Measurements from ENCODE around the gene FTH1. TPM values are rescaled to one million over a fixed set of nuclear protein-coding genes. Genes with fewer than 3 reads are reported as not detected.

FTH1 gene
- total RNA-seq, 4 donors from 2014 or later: 3,399 to 5,471 (median 4,336) TPM

GRCh38 chr11:61983419-61983818, 16.0 kb upstream of the FTH1 start:
- no peaks in the 10 kb centered on the region for H3K9me3 ChIP-seq
- no peaks in the 10 kb centered on the region for H3K36me3 ChIP-seq
- H3K27ac ChIP-seq: no peak overlapping the region
- TF ChIP-seq, protein P1, sequence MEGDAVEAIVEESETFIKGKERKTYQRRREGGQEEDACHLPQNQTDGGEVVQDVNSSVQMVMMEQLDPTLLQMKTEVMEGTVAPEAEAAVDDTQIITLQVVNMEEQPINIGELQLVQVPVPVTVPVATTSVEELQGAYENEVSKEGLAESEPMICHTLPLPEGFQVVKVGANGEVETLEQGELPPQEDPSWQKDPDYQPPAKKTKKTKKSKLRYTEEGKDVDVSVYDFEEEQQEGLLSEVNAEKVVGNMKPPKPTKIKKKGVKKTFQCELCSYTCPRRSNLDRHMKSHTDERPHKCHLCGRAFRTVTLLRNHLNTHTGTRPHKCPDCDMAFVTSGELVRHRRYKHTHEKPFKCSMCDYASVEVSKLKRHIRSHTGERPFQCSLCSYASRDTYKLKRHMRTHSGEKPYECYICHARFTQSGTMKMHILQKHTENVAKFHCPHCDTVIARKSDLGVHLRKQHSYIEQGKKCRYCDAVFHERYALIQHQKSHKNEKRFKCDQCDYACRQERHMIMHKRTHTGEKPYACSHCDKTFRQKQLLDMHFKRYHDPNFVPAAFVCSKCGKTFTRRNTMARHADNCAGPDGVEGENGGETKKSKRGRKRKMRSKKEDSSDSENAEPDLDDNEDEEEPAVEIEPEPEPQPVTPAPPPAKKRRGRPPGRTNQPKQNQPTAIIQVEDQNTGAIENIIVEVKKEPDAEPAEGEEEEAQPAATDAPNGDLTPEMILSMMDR (IDR thresholded peaks at IDR 0.05): no peak
- no peak for TF ChIP-seq POLR2A (IDR thresholded peaks at IDR 0.05)
- DNase-seq: no peak
- H3K4me3 ChIP-seq: no peak overlapping the region
- H3K4me1 ChIP-seq: peaks cover 0 to 7% (median 0%) of the 10 kb centered on the region in 4 donors
- H3K27me3 ChIP-seq: no peaks in the 10 kb centered on the region

DNA sequence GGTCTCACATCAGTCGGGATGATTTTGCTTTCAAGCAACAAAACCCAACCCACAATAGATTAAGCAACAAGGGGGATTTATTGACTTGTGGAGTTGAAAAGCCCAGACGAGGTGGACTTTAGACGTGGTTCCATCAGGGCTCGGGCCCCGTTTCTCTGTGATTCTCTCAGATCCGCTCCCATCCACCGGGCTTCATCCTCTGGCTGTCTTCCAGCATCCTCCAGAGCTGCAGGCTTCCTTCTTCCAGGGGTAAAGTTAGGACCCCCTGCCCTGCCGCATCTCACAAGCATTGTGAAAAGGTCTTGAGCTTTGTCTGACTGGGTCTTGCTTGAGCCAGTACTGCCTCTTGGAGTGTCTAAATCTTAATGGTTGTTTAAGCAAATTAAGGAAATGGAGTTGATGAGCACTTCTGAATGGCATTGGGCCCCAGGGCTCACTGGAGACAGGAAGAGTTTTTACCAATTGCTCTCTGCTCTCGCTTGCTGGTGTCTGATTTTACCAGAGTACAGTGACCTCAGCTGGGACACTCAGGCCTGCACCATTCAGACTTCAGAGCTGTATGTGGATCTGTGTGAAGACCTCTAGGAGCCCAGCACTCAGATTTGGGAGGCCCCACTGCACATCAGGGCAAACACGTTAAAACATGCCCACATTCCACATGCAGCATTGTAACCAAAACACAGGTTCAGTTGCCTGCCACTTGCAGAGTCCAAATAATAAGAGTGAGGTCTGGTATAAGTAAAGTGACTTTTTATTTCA, 13.5 kb upstream of the FTH1 start:
- DNase-seq: peak in 2 of 3 donors; percentile 51 to 63
- no peaks in the 10 kb centered on the region for H3K27me3 ChIP-seq
- H3K4me3 ChIP-seq: no peak overlapping the region
- no peaks in the 10 kb centered on the region for H3K9me3 ChIP-seq
- H3K27ac ChIP-seq: peak overlapping the region in 1 of 4 donors; percentile 59
- TF ChIP-seq, protein P1 (IDR thresholded peaks at IDR 0.05): no peak
- no peak for TF ChIP-seq POLR2A (IDR thresholded peaks at IDR 0.05)
- no peaks in the 10 kb centered on the region for H3K36me3 ChIP-seq
- peaks cover 0 to 16% (median 0%) of the 10 kb centered on the region in 4 donors for H3K4me1 ChIP-seq

DNA sequence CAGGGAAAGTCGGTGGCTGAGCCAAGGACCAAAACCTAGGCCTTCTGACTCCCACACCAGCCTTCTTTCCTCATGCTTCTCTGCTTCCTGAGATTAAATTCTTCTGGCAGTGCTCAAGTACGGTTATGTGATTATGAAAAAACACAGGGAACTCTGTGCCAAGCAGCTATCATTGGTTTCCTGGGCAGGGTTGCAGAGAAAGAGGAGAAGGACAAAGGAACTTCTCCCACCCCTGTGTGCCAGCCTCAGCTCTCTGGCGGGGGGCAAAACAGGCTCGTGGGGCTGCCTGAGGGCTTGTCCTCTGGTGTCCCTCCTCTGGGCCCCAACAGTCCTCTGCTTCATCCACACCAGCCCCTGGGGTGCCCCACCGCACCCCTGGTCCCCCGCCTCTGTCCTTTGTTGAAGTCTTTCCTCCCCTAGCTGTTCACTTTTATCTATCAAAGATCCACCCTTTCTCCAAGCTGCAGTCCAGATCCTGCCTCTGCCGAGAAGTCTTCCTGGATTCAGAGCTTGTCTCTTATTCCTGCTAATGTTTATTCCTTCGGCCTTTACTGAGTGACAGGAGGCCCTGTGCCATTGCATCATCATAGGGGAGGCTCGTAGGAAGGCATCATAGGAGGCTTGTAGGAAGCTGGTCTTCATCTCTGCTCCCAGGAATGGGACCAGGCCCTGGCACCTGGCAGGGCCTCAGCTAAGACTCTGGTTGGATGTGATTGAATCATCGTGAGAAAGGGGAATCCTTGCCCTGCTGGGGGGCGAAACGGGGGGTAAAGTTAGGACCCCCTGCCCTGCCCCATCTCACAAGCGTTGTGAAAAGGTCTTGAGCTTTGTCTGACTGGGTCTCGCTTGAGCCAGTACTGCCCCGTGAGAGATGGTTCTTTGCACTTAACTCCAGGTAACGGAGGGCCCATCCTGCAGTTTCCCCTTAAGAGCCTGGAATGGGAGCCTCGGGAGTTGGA, 11.5 kb upstream of the FTH1 start:
- TF ChIP-seq, protein P1 (IDR thresholded peaks at IDR 0.05): no peak
- TF ChIP-seq POLR2A (IDR thresholded peaks at IDR 0.05): no peak
- no peaks in the 10 kb centered on the region for H3K27me3 ChIP-seq
- no peaks in the 10 kb centered on the region for H3K36me3 ChIP-seq
- no peaks in the 10 kb centered on the region for H3K9me3 ChIP-seq
- DNase-seq: peak in 2 of 3 donors; percentile 40 to 45
- H3K27ac ChIP-seq: peak overlapping the region in 1 of 4 donors; percentile 64
- H3K4me3 ChIP-seq: no peak overlapping the region
- peaks cover 0 to 34% (median 0%) of the 10 kb centered on the region in 4 donors for H3K4me1 ChIP-seq

DNA sequence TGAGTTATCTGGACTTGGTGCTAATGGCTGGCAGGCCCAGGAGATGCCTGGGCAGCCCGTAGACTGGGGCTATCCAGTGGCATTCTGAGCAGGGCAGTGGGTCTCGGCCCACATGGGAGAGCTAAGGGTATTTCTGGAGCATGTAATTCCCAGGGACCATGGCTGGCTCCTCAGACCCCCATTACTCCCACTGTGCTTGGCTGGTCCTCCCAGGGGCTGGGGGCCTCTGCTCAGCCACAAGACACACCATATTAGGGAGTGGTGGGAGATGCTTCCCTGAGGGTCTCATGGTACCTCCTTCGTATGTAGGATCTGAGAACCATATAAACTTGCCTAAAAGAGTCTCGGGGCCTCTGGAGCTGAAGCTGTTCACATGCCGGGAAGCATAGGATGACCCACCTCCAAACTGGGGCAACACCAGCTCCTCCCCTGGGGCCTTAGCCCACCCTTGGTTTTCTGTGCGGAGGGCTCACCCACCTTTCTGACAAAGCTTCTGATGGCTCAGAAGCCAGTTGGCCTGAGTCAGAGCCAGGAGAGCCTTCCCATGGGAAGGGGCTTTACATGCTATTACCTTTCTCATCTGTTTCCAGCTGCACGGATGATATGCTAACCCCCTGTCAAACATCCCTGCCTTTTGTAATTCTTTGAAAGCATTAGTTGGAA, 9.5 kb upstream of the FTH1 start:
- no peaks in the 10 kb centered on the region for H3K27me3 ChIP-seq
- DNase-seq: peak in 1 of 3 donors; percentile 26
- peak overlapping the region in 2 of 4 donors; percentile 22 to 26 for H3K4me3 ChIP-seq
- no peak for TF ChIP-seq POLR2A (IDR thresholded peaks at IDR 0.05)
- TF ChIP-seq, protein P1 (IDR thresholded peaks at IDR 0.05): no peak
- no peaks in the 10 kb centered on the region for H3K9me3 ChIP-seq
- H3K27ac ChIP-seq: peak overlapping the region in 1 of 4 donors; percentile 93
- peaks cover 6 to 55% (median 9%) of the 10 kb centered on the region in 4 donors for H3K4me1 ChIP-seq
- no peaks in the 10 kb centered on the region for H3K36me3 ChIP-seq

- Histone ChIP-seq H3K36me3 (no peaks in the 10 kb centered on the region), H3K4me3 (peak overlapping the region in 2 of 4 donors; percentile 22 to 26), H3K27ac (peak overlapping the region in 1 of 4 donors; percentile 93), H3K27me3 (no peaks in the 10 kb centered on the region), H3K4me1 (peaks cover 8 to 60% (median 12%) of the 10 kb centered on the region in 4 donors), H3K9me3 (no peaks in the 10 kb centered on the region)
- DNase-seq: peak in 1 of 3 donors; percentile 27
- TF ChIP-seq POLR2A (IDR thresholded peaks at IDR 0.05): no peak
- TF ChIP-seq, protein P1 (IDR thresholded peaks at IDR 0.05): peak in 1 of 6 experiments; percentile 12
These were observed 9.0 kb upstream of the FTH1 start for GRCh38 chr11:61976420-61976800.

Data from Peyer's patch (tissue), 4 donors.